Subcutaneous abdominal adipose tissue (tissue), 5 donors: ENCODE results near the gene MED14.

ENCODE experiments used
- H3K27ac ChIP-seq: one replicate; pipeline ENCODE4 v1.7.0; 2013; ENCODE audit warnings: low read depth, mild to moderate bottlenecking, inconsistent platforms, low read length, moderate library complexity
- H3K27me3 ChIP-seq, 5 donors: one replicate each; pipeline ENCODE4 v1.7.0; 2013; ENCODE audit warnings: low read length in 5 of 5, inconsistent platforms in 1 of 5; ENCODE audit not compliant: control insufficient read depth in 5 of 5, insufficient read depth in 4 of 5
- H3K36me3 ChIP-seq, 5 donors: one replicate each; pipeline ENCODE4 v1.7.0; 2013; ENCODE audit warnings: low read length in 5 of 5; ENCODE audit not compliant: control insufficient read depth in 5 of 5, insufficient read depth in 5 of 5
- H3K4me1 ChIP-seq, 5 donors: one replicate each; pipeline ENCODE4 v1.7.0; 2013; ENCODE audit warnings: low read length in 5 of 5, mild to moderate bottlenecking in 3 of 5, moderate library complexity in 1 of 5; ENCODE audit not compliant: control insufficient read depth in 5 of 5, insufficient read depth in 5 of 5
- H3K4me3 ChIP-seq, 5 donors: one replicate each; pipeline ENCODE4 v1.7.0; 2013; ENCODE audit warnings: low read length in 5 of 5, low read depth in 1 of 5
- H3K9ac ChIP-seq, 5 donors: one replicate each; pipeline ENCODE4 v1.7.0; 2013; ENCODE audit warnings: low read length in 5 of 5, mild to moderate bottlenecking in 4 of 5, moderate library complexity in 3 of 5
- H3K9me3 ChIP-seq, 5 donors: one replicate each; pipeline ENCODE4 v1.7.0; 2013; ENCODE audit warnings: low read length in 5 of 5; ENCODE audit not compliant: control insufficient read depth in 5 of 5
- donor health status: healthy.
- donor health status: healthy.
- donor health status: healthy.
- donor health status: healthy.
- donor health status: healthy.

The MED14 gene

GRCh38 chrX:40623665-40624064 is 111.7 kb downstream of the MED14 start:
- Histone ChIP-seq H3K9me3 (peaks cover 0 to 14% (median 9%) of the 10 kb centered on the region in 5 donors), H3K27ac (no peak overlapping the region), H3K4me3 (no peak overlapping the region), H3K27me3 (peaks cover 0 to 9% (median 8%) of the 10 kb centered on the region in 5 donors), H3K4me1 (peaks cover 0 to 4% (median 0%) of the 10 kb centered on the region in 5 donors), H3K9ac (no peak overlapping the region), H3K36me3 (peaks cover 4 to 14% (median 11%) of the 10 kb centered on the region in 5 donors)

DNA sequence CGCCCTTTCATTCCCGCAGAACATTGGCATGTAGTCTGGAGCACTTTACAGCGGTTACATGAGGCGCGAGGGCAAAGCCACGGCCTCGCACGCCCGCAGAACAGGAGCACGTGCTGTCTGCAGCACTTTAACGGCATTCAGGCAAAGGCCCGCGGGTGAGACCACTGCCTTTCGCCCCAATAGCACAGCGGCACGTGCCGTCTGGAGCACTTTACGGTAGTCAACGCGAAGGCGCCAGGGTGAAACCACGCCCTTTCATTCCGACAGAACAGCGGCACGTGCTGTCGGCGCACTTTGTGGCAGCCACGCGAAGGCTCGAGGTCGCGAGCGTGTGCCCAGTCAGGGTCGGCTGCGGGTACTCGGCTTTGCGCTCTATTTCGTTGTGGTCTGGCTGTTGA is 112.2 kb downstream of the MED14 start, which contains the start of gene MPC1L:
Gene MPC1L (plus strand): TSS at position 290 of the 398 bp plus-strand sequence. CDS start 138 bp downstream, outside the sequence.
- peaks cover 4 to 9% (median 7%) of the 10 kb centered on the region in 5 donors for H3K36me3 ChIP-seq
- H3K4me1 ChIP-seq, result peaks cover 0 to 4% (median 0%) of the 10 kb centered on the region in 5 donors
- no peak within 1 kb of the TSS for H3K9ac ChIP-seq
- H3K27ac ChIP-seq, result no peak within 1 kb of the TSS
- peaks cover 0 to 14% (median 9%) of the 10 kb centered on the region in 5 donors for H3K9me3 ChIP-seq
- H3K27me3 ChIP-seq, result peaks cover 0 to 9% (median 8%) of the 10 kb centered on the region in 5 donors
- peak within 1 kb of the TSS in 3 of 5 donors; percentile 3 to 51 (median 24) for H3K4me3 ChIP-seq

- H3K4me1 ChIP-seq, result peaks cover 0 to 4% (median 0%) of the 10 kb centered on the region in 5 donors
- H3K4me3 ChIP-seq, result peak overlapping the region in 3 of 5 donors; percentile 3 to 51 (median 24)
- H3K36me3 ChIP-seq, result peaks cover 2 to 5% (median 4%) of the 10 kb centered on the region in 5 donors
- H3K9ac ChIP-seq, result no peak overlapping the region
- peaks cover 0 to 12% (median 8%) of the 10 kb centered on the region in 5 donors for H3K27me3 ChIP-seq
- H3K9me3 ChIP-seq, result peaks cover 0 to 14% (median 9%) of the 10 kb centered on the region in 5 donors
- H3K27ac ChIP-seq, result no peak overlapping the region
These were observed 112.7 kb downstream of the MED14 start for GRCh38 chrX:40622479-40623138.

GRCh38 chrX:40617566-40617965 is 117.8 kb downstream of the MED14 start:
- no peak overlapping the region for H3K4me3 ChIP-seq
- H3K27ac ChIP-seq, result no peak overlapping the region
- H3K36me3 ChIP-seq, result no peaks in the 10 kb centered on the region
- H3K9me3 ChIP-seq, result peaks cover 0 to under 1% (median 0%) of the 10 kb centered on the region in 5 donors
- peaks cover 0 to 1% (median 0%) of the 10 kb centered on the region in 5 donors for H3K4me1 ChIP-seq
- no peak overlapping the region for H3K9ac ChIP-seq
- H3K27me3 ChIP-seq, result peaks cover 0 to 14% (median 8%) of the 10 kb centered on the region in 5 donors

DNA sequence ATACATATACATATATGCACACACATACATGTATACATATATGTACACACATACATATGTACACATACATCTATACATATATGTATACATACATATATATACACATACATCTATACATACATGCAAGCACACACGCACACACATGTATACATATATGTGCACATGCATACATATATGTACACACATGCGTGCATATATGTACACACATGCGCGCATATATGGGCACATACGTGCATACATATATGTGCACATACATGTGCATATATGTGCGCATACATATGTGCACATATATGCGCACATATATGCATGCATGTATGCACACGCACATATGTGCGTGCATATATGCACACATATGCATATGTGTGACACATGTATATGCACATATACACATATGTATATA is 119.4 kb downstream of the MED14 start:
- Histone ChIP-seq H3K4me1 (no peaks in the 10 kb centered on the region), H3K27me3 (peaks cover 0 to 15% (median 5%) of the 10 kb centered on the region in 5 donors), H3K27ac (no peak overlapping the region), H3K9me3 (no peaks in the 10 kb centered on the region), H3K9ac (no peak overlapping the region), H3K36me3 (no peaks in the 10 kb centered on the region), H3K4me3 (no peak overlapping the region)

GRCh38 chrX:40612511-40612910 is 122.8 kb downstream of the MED14 start:
- H3K4me3 ChIP-seq, result no peak overlapping the region
- H3K4me1 ChIP-seq, result no peaks in the 10 kb centered on the region
- H3K27me3 ChIP-seq, result peaks cover 0 to 13% (median 3%) of the 10 kb centered on the region in 5 donors
- no peaks in the 10 kb centered on the region for H3K36me3 ChIP-seq
- no peak overlapping the region for H3K27ac ChIP-seq
- no peaks in the 10 kb centered on the region for H3K9me3 ChIP-seq
- H3K9ac ChIP-seq, result no peak overlapping the region

GRCh38 chrX:40607381-40607780 is 128.0 kb downstream of the MED14 start:
- Histone ChIP-seq H3K36me3 (peaks cover 0 to 6% (median 0%) of the 10 kb centered on the region in 5 donors), H3K4me3 (no peak overlapping the region), H3K27ac (no peak overlapping the region), H3K27me3 (peaks cover 0 to 8% (median 3%) of the 10 kb centered on the region in 5 donors), H3K9ac (no peak overlapping the region), H3K9me3 (no peaks in the 10 kb centered on the region), H3K4me1 (no peaks in the 10 kb centered on the region)

DNA sequence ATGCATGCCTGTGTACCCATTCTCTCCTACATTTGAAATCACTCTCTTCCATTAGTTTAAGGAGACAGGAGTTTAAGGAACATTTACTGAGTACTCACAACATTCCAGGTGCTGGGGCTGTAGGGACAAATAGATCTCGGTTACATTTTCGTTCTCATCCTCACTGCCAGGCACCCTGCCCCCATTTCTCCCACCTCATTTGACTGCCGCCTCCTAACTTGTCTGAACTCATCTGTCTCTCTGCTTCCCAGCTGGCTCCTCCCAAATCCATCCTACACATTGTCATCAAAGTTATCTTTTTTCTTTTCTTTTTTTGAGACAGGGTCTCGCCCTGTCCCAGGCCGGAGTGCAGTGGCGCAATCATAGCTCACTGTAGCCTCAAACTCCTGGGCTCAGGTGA is 131.9 kb downstream of the MED14 start:
- Histone ChIP-seq H3K4me1 (no peaks in the 10 kb centered on the region), H3K9ac (no peak overlapping the region), H3K27me3 (peaks cover 0 to 8% (median 3%) of the 10 kb centered on the region in 5 donors), H3K9me3 (no peaks in the 10 kb centered on the region), H3K27ac (no peak overlapping the region), H3K36me3 (peaks cover 13 to 22% (median 19%) of the 10 kb centered on the region in 5 donors), H3K4me3 (no peak overlapping the region)
